MCF 10A (cell line): ENCODE measurements around the gene MRPS2. TPM values are rescaled to one million over a fixed set of nuclear protein-coding genes. Genes with fewer than 3 reads are reported as not detected.

Experiments
- BruUV-seq: library from RNA; stranded (reverse); fragments of 400-500 nt; replicated peaks from 2 replicates; lab custom pipeline; 2021; lab: Mats Ljungman, UMichigan
- CTCF ChIA-PET: fragments of 300-600 bp; sonication (Branson Sonifier 250); formaldehyde crosslinking; extraction: SDS; loops from one replicate; lab custom pipeline; 2021; ENCODE audit warnings: antibody characterized with exemption, inconsistent platforms; lab: Yijun Ruan, JAX
- POLR2A ChIA-PET: fragments of 300-600, 350-650 bp; sonication (Branson Sonifier 250); formaldehyde crosslinking; extraction: SDS; loops from one replicate; lab custom pipeline; 2020; ENCODE audit warnings: antibody characterized with exemption, inconsistent platforms; lab: Yijun Ruan, JAX
- DNase-seq: peaks from one replicate; pipeline ENCODE4 v3.0.0-alpha.2; 2018; ENCODE audit not compliant: unreplicated experiment
- H3K27ac Mint-ChIP-seq: one replicate; pipeline ENCODE4 v1.8.0; 2022; ENCODE audit warnings: mild to moderate bottlenecking, low read depth, mixed read lengths; ENCODE audit not compliant: unreplicated experiment
- H3K27me3 Mint-ChIP-seq: one replicate; pipeline ENCODE4 v1.8.0; 2022; ENCODE audit warnings: mixed read lengths; ENCODE audit not compliant: insufficient read depth, unreplicated experiment
- H3K36me3 Mint-ChIP-seq: one replicate; pipeline ENCODE4 v1.8.0; 2022; ENCODE audit warnings: mild to moderate bottlenecking, moderate library complexity, mixed read lengths; ENCODE audit not compliant: insufficient read depth, unreplicated experiment
- H3K4me1 Mint-ChIP-seq: one replicate; pipeline ENCODE4 v1.8.0; 2022; ENCODE audit warnings: mixed read lengths; ENCODE audit not compliant: insufficient read depth, unreplicated experiment
- H3K4me3 Mint-ChIP-seq: one replicate; pipeline ENCODE4 v1.8.0; 2022; ENCODE audit warnings: mild to moderate bottlenecking, moderate library complexity, mixed read lengths; ENCODE audit not compliant: unreplicated experiment
- H3K9me3 Mint-ChIP-seq: one replicate; pipeline ENCODE4 v1.8.0; 2022; ENCODE audit warnings: mixed read lengths; ENCODE audit not compliant: unreplicated experiment
- intact Hi-C: fragments of 100-400 bp; cut with micrococcal nuclease; formaldehyde crosslinking; loops from 2 replicates; pipeline ENCODE4 v1.14.1; 2022
- total RNA-seq: library from RNA; stranded (reverse); gene quantifications from 2 replicates; pipeline ENCODE4 v1.2.3, GENCODE V29; 2022
- TF ChIP-seq, protein P1 (sequence below): fragments of 200-600 bp; IDR thresholded peaks from one replicate; pipeline ENCODE4 v1.8.0; 2022; ENCODE audit warnings: antibody characterized with exemption, mild to moderate bottlenecking; ENCODE audit not compliant: unreplicated experiment

MRPS2 gene
- total RNA-seq, 1 experiment from 2014 or later = 45.8 TPM

- no peak for DNase-seq
- H3K27me3 Mint-ChIP-seq = no peaks in the 10 kb centered on the region
- CTCF ChIA-PET = interaction anchor here (0.6 kb wide), 2 partner anchors 118 to 209 kb away, joined by 3 read pairs; no protein-coding TSS in a partner anchor
- POLR2A ChIA-PET = interaction anchor here (1.5 kb wide), 1 partner anchor 26 kb away, joined by 3 read pairs; no protein-coding TSS in a partner anchor
- intact Hi-C loops = no loop called here
- no peak overlapping the region for H3K27ac Mint-ChIP-seq
- TF ChIP-seq, protein P1, sequence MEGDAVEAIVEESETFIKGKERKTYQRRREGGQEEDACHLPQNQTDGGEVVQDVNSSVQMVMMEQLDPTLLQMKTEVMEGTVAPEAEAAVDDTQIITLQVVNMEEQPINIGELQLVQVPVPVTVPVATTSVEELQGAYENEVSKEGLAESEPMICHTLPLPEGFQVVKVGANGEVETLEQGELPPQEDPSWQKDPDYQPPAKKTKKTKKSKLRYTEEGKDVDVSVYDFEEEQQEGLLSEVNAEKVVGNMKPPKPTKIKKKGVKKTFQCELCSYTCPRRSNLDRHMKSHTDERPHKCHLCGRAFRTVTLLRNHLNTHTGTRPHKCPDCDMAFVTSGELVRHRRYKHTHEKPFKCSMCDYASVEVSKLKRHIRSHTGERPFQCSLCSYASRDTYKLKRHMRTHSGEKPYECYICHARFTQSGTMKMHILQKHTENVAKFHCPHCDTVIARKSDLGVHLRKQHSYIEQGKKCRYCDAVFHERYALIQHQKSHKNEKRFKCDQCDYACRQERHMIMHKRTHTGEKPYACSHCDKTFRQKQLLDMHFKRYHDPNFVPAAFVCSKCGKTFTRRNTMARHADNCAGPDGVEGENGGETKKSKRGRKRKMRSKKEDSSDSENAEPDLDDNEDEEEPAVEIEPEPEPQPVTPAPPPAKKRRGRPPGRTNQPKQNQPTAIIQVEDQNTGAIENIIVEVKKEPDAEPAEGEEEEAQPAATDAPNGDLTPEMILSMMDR = no peak
- H3K36me3 Mint-ChIP-seq = peaks cover 24% of the 10 kb centered on the region
- H3K4me3 Mint-ChIP-seq = no peak overlapping the region
- BruUV-seq = no TSS peak
- H3K9me3 Mint-ChIP-seq = peaks cover 9% of the 10 kb centered on the region
- no peaks in the 10 kb centered on the region for H3K4me1 Mint-ChIP-seq
These were observed 6.0 kb downstream of the MRPS2 start for GRCh38 chr9:135506327-135507103.

- peaks cover under 1% of the 10 kb centered on the region for H3K4me1 Mint-ChIP-seq
- H3K9me3 Mint-ChIP-seq = peaks cover 9% of the 10 kb centered on the region
- no TSS peak for BruUV-seq
- CTCF ChIA-PET = no interaction called here
- H3K36me3 Mint-ChIP-seq = peaks cover 22% of the 10 kb centered on the region
- TF ChIP-seq, protein P1 = no peak
- no peaks in the 10 kb centered on the region for H3K27me3 Mint-ChIP-seq
- DNase-seq = no peak
- intact Hi-C loops = no loop called here
- POLR2A ChIA-PET = interaction anchor here (1.5 kb wide), 1 partner anchor 27 kb away, joined by 3 read pairs; no protein-coding TSS in a partner anchor
- H3K4me3 Mint-ChIP-seq = no peak overlapping the region
- H3K27ac Mint-ChIP-seq = no peak overlapping the region
These were observed 6.9 kb downstream of the MRPS2 start for GRCh38 chr9:135507104-135508035.

- H3K36me3 Mint-ChIP-seq = peaks cover 17% of the 10 kb centered on the region
- BruUV-seq = no TSS peak
- ChIA-PET CTCF (no interaction called here), POLR2A (interaction anchor here (0.7 kb wide), 1 partner anchor 28 kb away, joined by 3 read pairs; the partner anchor contains the start of gene PPP1R26)
- peaks cover 9% of the 10 kb centered on the region for H3K9me3 Mint-ChIP-seq
- no peak overlapping the region for H3K4me3 Mint-ChIP-seq
- intact Hi-C loops = no loop called here
- no peaks in the 10 kb centered on the region for H3K27me3 Mint-ChIP-seq
- no peak for DNase-seq
- TF ChIP-seq, protein P1 = no peak
- H3K27ac Mint-ChIP-seq = no peak overlapping the region
- peaks cover 7% of the 10 kb centered on the region for H3K4me1 Mint-ChIP-seq
These were observed 7.8 kb downstream of the MRPS2 start for GRCh38 chr9:135508211-135508820.
